SK-N-SH (cell line): ENCODE data around the gene FBXO10.

Experiments used
- CHD2 ChIP-seq: fragments of 150-350 bp; IDR thresholded peaks from 2 replicates; pipeline ENCODE4 v1.6.1; 2018; ENCODE audit warnings: low read length; ENCODE audit not compliant: partially characterized antibody
- EP300 ChIP-seq, 2 experiments: IDR thresholded peaks; 2 replicates each; pipeline versions ENCODE4 v1.4.0 to v1.6.1; 2012; ENCODE audit warnings: borderline replicate concordance in 1 of 2, low read depth in 1 of 2, low read length in 1 of 2
- GATA2 ChIP-seq: sonication (generic); formaldehyde crosslinking; IDR thresholded peaks from 2 replicates; pipeline ENCODE4 v1.5.0; 2020; ENCODE audit warnings: mild to moderate bottlenecking, missing genetic modification reagents
- JUND ChIP-seq: IDR thresholded peaks from 2 replicates; pipeline ENCODE4 v1.4.0; 2012
- NRF1 ChIP-seq: IDR thresholded peaks from 2 replicates; pipeline ENCODE4 v1.6.1; 2012; ENCODE audit warnings: low read depth, mild to moderate bottlenecking, low read length
- POLR2AphosphoS5 ChIP-seq: IDR thresholded peaks from 2 replicates; pipeline ENCODE4 v1.6.1; 2012; ENCODE audit warnings: low read depth, low read length
- RCOR1 ChIP-seq: fragments of 150-350 bp; IDR thresholded peaks from 2 replicates; pipeline ENCODE4 v1.6.1; 2017; ENCODE audit warnings: antibody characterized with exemption, low read length
- RFX5 ChIP-seq: IDR thresholded peaks from 2 replicates; pipeline ENCODE4 v1.6.1; 2012; ENCODE audit warnings: mild to moderate bottlenecking, improper control_type of control experiment, low read length
- TCF12 ChIP-seq: IDR thresholded peaks from 2 replicates; pipeline ENCODE4 v1.4.0; 2012
- YY1 ChIP-seq: IDR thresholded peaks from 2 replicates; pipeline ENCODE4 v1.4.0; 2012; ENCODE audit warnings: low read depth, mild to moderate bottlenecking
- TF ChIP-seq, protein P1 (sequence below): fragments of 200-600 bp; sonication (generic); IDR thresholded peaks from 2 replicates; pipeline ENCODE4 v1.6.1; 2017; ENCODE audit warnings: antibody characterized with exemption, mild to moderate bottlenecking, moderate library complexity
- TF ChIP-seq, protein P2 (sequence below): IDR thresholded peaks from 2 replicates; pipeline ENCODE4 v1.4.0; 2012; ENCODE audit warnings: low read depth, borderline replicate concordance
- TF ChIP-seq, protein P3 (sequence below): IDR thresholded peaks from 2 replicates; pipeline ENCODE4 v1.6.1; 2012; ENCODE audit warnings: mild to moderate bottlenecking, low read depth, low read length, moderate library complexity

GRCh38 chr9:37551468-37551867 lies 24.7 kb downstream of the FBXO10 start:
- TF ChIP-seq, protein P1, sequence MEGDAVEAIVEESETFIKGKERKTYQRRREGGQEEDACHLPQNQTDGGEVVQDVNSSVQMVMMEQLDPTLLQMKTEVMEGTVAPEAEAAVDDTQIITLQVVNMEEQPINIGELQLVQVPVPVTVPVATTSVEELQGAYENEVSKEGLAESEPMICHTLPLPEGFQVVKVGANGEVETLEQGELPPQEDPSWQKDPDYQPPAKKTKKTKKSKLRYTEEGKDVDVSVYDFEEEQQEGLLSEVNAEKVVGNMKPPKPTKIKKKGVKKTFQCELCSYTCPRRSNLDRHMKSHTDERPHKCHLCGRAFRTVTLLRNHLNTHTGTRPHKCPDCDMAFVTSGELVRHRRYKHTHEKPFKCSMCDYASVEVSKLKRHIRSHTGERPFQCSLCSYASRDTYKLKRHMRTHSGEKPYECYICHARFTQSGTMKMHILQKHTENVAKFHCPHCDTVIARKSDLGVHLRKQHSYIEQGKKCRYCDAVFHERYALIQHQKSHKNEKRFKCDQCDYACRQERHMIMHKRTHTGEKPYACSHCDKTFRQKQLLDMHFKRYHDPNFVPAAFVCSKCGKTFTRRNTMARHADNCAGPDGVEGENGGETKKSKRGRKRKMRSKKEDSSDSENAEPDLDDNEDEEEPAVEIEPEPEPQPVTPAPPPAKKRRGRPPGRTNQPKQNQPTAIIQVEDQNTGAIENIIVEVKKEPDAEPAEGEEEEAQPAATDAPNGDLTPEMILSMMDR: no peak
- no peak for TF ChIP-seq TCF12
- TF ChIP-seq, protein P2, sequence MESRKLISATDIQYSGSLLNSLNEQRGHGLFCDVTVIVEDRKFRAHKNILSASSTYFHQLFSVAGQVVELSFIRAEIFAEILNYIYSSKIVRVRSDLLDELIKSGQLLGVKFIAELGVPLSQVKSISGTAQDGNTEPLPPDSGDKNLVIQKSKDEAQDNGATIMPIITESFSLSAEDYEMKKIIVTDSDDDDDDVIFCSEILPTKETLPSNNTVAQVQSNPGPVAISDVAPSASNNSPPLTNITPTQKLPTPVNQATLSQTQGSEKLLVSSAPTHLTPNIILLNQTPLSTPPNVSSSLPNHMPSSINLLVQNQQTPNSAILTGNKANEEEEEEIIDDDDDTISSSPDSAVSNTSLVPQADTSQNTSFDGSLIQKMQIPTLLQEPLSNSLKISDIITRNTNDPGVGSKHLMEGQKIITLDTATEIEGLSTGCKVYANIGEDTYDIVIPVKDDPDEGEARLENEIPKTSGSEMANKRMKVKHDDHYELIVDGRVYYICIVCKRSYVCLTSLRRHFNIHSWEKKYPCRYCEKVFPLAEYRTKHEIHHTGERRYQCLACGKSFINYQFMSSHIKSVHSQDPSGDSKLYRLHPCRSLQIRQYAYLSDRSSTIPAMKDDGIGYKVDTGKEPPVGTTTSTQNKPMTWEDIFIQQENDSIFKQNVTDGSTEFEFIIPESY: no peak
- TF ChIP-seq CHD2: no peak
- no peak for TF ChIP-seq GATA2 (CRISPR knock-in tag)
- no peak for TF ChIP-seq POLR2AphosphoS5
- no peak for TF ChIP-seq JUND
- no peak for TF ChIP-seq RFX5
- no peak for TF ChIP-seq YY1
- TF ChIP-seq, protein P3, sequence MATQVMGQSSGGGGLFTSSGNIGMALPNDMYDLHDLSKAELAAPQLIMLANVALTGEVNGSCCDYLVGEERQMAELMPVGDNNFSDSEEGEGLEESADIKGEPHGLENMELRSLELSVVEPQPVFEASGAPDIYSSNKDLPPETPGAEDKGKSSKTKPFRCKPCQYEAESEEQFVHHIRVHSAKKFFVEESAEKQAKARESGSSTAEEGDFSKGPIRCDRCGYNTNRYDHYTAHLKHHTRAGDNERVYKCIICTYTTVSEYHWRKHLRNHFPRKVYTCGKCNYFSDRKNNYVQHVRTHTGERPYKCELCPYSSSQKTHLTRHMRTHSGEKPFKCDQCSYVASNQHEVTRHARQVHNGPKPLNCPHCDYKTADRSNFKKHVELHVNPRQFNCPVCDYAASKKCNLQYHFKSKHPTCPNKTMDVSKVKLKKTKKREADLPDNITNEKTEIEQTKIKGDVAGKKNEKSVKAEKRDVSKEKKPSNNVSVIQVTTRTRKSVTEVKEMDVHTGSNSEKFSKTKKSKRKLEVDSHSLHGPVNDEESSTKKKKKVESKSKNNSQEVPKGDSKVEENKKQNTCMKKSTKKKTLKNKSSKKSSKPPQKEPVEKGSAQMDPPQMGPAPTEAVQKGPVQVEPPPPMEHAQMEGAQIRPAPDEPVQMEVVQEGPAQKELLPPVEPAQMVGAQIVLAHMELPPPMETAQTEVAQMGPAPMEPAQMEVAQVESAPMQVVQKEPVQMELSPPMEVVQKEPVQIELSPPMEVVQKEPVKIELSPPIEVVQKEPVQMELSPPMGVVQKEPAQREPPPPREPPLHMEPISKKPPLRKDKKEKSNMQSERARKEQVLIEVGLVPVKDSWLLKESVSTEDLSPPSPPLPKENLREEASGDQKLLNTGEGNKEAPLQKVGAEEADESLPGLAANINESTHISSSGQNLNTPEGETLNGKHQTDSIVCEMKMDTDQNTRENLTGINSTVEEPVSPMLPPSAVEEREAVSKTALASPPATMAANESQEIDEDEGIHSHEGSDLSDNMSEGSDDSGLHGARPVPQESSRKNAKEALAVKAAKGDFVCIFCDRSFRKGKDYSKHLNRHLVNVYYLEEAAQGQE: no peak
- no peak for TF ChIP-seq NRF1
- no peak for TF ChIP-seq RCOR1
- no peak for TF ChIP-seq EP300 (IDR thresholded peaks at IDR 0.05; ENCODE audit: borderline replicate concordance in 1 of 2, low read depth in 1 of 2, low read length in 1 of 2)
